GM21737 (cell line): Measurements from ENCODE around the gene KDM5B.

Experiments used
- ATAC-seq: cut with Tn5 transposase; IDR thresholded peaks from one replicate; pipeline ENCODE4 v1.9.1; 2021; ENCODE audit warnings: mild to moderate bottlenecking, moderate library complexity; ENCODE audit not compliant: unreplicated experiment

KDM5B gene

GRCh38 chr1:202689082-202689481, 119.1 kb downstream of the KDM5B start:
- ATAC-seq: no peak

- no peak for ATAC-seq
These were observed 119.8 kb downstream of the KDM5B start for GRCh38 chr1:202688401-202688800.

GRCh38 chr1:202687798-202688197, 120.4 kb downstream of the KDM5B start:
- no peak for ATAC-seq

GRCh38 chr1:202687370-202687769, 120.9 kb downstream of the KDM5B start:
- ATAC-seq: no peak

DNA sequence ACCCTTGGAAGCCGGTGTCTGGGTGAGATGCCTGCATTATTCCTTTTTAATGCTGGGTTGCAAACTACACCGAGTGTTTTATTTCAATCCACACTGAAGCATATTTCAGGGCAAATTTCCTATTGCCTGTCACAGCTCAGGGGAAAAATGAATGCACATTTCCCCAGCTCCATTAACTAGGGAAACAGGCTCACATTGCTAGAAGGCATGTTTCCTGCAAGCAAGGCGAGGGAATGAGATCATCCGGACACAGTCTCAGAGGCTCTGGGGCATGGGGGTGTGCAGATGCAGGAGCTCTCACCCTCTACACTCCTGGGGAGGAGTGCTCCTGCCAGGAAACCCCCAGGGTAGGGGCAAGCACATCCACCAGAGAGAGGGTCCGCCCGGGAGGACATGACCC, 122.6 kb downstream of the KDM5B start:
- no peak for ATAC-seq

GRCh38 chr1:202684716-202685115, 123.5 kb downstream of the KDM5B start:
- no peak for ATAC-seq

DNA sequence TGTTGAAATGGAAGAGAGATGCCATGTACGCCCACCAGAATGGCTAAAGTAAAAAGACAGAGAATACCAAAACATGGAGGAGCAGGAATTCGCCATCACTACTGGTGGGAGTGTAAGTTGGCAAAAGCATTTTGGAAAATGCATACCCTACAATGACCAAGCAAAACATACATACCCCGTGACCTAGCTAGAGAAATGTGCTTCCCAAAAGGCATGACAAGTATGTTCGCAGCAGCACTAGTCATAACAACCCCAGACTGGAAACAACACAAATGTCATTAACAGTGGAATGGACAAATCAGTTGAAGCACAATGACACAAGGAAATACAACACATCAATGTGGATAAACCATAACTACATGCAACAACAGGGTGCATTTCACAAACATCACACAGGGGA, 125.2 kb downstream of the KDM5B start:
- ATAC-seq: no peak

- no peak for ATAC-seq
These were observed 125.7 kb downstream of the KDM5B start for GRCh38 chr1:202682477-202682876.

GRCh38 chr1:202681736-202682420, 126.3 kb downstream of the KDM5B start:
- ATAC-seq: no peak

DNA sequence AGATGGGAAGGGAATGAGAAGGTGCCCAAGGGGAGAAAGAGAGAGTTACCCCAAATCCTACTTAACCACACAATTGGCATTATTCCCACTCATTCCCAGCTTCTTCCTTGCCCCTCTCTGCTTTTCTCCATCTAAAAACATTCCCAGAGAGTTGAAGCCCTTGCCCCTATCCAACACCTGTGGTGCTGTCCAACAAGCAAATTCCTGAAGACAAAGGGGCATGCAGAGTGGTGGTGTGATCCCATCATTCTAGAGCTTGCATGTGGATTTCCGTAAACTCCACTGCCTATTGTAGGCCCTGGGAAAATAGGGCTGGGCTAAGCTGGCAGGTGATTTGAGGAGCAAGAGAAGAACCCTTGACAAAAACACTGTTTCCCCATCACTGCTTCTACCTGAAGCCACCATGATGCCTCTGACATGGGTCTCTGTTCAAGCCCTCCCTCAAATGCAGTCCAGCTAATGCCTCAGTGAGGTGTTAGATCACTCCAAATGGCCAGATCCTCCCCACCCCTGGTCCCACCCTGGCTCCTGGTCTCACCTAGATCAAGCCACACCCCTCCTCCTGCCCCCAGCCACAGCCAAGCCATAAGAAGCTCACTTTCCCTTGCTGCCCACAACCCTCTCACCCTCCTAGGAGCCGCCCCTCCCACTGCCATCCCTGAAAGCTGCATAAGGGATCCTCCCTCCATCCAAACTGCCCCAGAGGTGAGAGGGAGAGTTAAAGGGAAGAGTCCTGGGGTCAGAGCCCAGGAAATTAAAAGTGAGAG, 127.5 kb downstream of the KDM5B start:
- ATAC-seq: no peak

GRCh38 chr1:202679406-202680177, 128.6 kb downstream of the KDM5B start:
- ATAC-seq: no peak

DNA sequence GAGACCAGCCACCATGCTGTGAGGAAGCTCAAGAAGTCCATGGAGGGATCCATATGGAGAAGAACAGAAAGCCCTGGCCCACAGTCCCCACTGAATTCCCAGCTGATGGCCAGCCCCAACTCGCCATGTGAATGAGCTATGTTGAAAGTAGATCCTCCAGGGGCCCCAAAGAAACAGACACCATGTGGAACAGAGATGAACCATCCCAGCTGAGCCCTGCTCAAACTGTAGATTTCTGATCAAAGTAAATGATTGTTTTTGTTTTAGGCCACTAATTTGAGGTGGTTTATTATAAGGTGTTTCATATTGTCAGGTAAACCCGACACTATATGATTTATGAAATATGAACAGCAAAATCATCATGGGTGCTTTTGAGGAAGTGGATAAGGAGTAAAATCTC, 130.8 kb downstream of the KDM5B start:
- ATAC-seq: no peak
